ENCODE measurements around the gene TTC7B.

Gene TTC7B

GRCh38 chr14:90674043-90674670, 142.1 kb downstream of the TTC7B start:
- DNase-seq (ENCODE audit: low spot score), result no peak

GRCh38 chr14:90671382-90672234, 144.6 kb downstream of the TTC7B start:
- no peak for DNase-seq (ENCODE audit: low spot score)

GRCh38 chr14:90669731-90670130, 146.5 kb downstream of the TTC7B start:
- DNase-seq (ENCODE audit: low spot score), result no peak

GRCh38 chr14:90666571-90666970, 149.7 kb downstream of the TTC7B start:
- no peak for DNase-seq (ENCODE audit: low spot score)

- no peak for DNase-seq (ENCODE audit: low spot score)
Measured at GRCh38 chr14:90665321-90666000, 150.8 kb downstream of the TTC7B start.

GRCh38 chr14:90664911-90665310, 151.3 kb downstream of the TTC7B start:
- DNase-seq (ENCODE audit: low spot score), result no peak

- DNase-seq (ENCODE audit: low spot score), result no peak
Measured at GRCh38 chr14:90663680-90664079, 152.6 kb downstream of the TTC7B start.

GRCh38 chr14:90663140-90663539, 153.1 kb downstream of the TTC7B start:
- no peak for DNase-seq (ENCODE audit: low spot score)

- DNase-seq (ENCODE audit: low spot score), result no peak
Measured at GRCh38 chr14:90661866-90662265, 154.4 kb downstream of the TTC7B start.

- no peak for DNase-seq (ENCODE audit: low spot score)
Measured at GRCh38 chr14:90660865-90661570, 155.2 kb downstream of the TTC7B start.

- no peak for DNase-seq (ENCODE audit: low spot score)
Measured at GRCh38 chr14:90659156-90659555, 157.1 kb downstream of the TTC7B start.

- DNase-seq (ENCODE audit: low spot score), result peak; percentile 44
Measured at GRCh38 chr14:90658541-90658967, 157.7 kb downstream of the TTC7B start.

GRCh38 chr14:90656973-90657372, 159.3 kb downstream of the TTC7B start:
- DNase-seq (ENCODE audit: low spot score), result no peak

- no peak for DNase-seq (ENCODE audit: low spot score)
Measured at GRCh38 chr14:90655829-90656228, 160.4 kb downstream of the TTC7B start.

GRCh38 chr14:90654831-90655276, 161.4 kb downstream of the TTC7B start:
- no peak for DNase-seq (ENCODE audit: low spot score)

GRCh38 chr14:90652626-90653025, 163.6 kb downstream of the TTC7B start:
- no peak for DNase-seq (ENCODE audit: low spot score)

GRCh38 chr14:90651976-90652560, 164.2 kb downstream of the TTC7B start:
- no peak for DNase-seq (ENCODE audit: low spot score)

- DNase-seq (ENCODE audit: low spot score), result no peak
Measured at GRCh38 chr14:90651271-90651804, 164.9 kb downstream of the TTC7B start.

GRCh38 chr14:90649557-90650135, 166.6 kb downstream of the TTC7B start:
- no peak for DNase-seq (ENCODE audit: low spot score)

GRCh38 chr14:90649083-90649482, 167.1 kb downstream of the TTC7B start:
- no peak for DNase-seq (ENCODE audit: low spot score)

- no peak for DNase-seq (ENCODE audit: low spot score)
Measured at GRCh38 chr14:90648421-90648820, 167.8 kb downstream of the TTC7B start.
